Activated effector memory CD4-positive, alpha-beta T cell treated with anti-CD3 and anti-CD28 coated beads, Interleukin-2, amount 50 U/mL, for 16 hours (primary cell): ENCODE data around the gene TGFB2.

Experiments used
- DNase-seq: peaks from one replicate; pipeline ENCODE4 v3.0.0-alpha.2; 2020

The TGFB2 gene

DNA sequence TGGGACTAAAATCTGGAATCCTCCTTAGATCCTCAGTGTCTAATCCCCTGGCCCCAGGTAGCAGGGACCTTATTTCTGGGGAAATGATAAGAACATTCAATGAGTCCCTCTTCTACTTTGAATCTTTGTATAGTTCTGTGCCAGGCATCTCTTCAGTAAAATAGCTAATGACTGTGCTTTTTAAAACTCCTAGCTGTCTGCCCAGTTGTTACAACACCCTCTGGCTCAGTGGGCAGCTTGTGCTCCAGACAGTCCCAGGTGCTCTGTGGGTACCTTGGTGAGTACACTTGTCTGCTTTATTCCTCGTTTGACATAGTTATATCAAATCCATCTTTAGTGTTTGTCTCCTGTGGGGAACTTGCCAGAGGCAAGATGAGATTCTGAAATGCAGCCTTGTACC lies 18.0 kb downstream of the TGFB2 start:
- DNase-seq = no peak

- DNase-seq = no peak
These were observed 19.0 kb downstream of the TGFB2 start for GRCh38 chr1:218364028-218364710.

DNA sequence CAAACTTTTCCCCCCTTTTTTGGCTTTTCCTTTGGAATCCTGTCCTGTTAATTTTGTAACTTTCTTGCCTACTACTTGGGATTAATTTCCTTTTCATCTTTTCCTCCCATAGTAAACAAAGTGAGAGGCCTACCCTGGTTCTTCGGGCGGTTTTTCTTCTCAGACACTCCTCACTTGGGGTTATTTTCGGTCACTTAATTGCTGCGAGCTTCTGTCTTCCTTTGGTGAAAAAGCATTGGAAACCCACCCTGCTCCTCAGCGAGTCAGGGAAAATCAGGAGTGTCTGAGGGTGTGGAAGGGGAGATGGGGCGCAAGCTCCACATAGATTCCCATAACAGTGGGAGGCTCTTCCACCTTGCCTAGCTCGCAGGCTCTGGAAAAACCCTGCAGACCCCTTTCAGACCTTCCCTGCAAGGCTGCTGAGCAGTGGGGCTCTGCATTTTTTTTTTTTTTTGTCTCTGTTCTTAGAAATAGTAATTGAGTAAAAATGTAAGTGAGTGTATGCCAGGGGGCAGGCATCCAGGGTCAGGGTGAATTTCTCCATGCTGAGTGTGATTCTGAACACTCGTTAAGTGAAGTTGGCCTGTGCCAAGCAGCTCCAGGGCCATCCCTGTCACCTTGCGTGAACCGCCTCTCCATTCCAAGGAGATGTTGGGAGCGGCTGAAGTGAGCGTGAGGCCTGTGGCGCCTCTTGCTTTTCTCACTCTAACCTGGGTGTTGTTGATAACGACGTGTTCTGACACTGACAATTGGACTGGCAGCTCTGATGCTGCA lies 20.3 kb downstream of the TGFB2 start:
- no peak for DNase-seq

- no peak for DNase-seq
These were observed 21.4 kb downstream of the TGFB2 start for GRCh38 chr1:218366322-218367052.

GRCh38 chr1:218367118-218367517 lies 22.0 kb downstream of the TGFB2 start:
- no peak for DNase-seq

DNA sequence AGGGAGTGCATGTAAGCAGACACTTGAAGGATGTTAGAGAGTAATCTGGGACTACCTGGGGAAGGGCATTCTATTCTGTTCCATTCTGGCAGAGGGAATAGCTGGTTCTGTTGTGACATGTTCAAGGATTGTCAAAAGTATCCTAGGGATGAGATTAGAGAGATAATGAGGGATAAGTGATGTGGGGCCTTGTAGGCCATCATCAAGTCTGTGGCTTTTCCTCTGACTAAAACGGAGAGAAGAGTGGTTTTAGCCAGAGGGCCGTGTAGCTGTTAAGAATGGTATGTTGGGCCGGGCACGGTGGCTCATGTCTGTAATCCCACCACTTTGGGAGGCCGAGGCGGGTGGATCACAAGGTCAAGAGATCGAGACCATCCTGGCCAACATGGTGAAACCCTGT lies 23.6 kb downstream of the TGFB2 start:
- no peak for DNase-seq

GRCh38 chr1:218369688-218370511 lies 24.8 kb downstream of the TGFB2 start:
- DNase-seq = no peak

DNA sequence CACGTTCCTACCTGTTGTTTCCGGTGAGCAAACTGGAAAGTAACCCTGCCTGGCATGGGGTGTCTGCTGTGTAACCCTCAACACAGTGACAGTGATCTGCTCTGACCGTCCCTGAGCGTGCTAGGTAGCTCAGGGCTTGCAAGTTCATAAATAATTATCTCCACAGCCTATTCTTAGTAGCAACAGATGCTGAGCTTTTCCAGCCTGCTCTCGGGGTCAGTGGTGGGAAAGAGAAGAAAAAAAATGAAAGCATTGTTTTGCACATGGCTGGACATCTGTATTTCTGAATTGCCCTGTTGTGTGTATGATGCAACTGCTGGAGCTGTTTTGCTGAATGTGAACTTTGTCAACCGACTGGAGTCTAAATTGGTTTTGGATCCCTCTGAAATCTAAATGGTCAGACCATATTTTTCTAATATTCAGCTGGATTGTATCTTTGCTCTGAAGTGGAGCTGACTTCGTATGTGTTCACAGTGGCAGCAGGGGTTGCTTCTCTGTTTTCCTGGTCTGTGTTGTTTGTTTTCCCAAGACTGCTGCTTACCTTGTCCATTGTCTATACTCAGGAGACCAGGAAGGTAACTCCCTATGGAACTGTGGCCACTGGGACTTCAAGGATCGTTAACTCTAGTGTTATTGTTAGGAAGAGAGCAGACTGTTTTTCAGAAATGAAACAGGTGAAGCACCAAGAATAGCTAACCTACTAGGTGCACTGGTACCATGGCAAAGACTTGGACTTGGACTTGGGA lies 27.0 kb downstream of the TGFB2 start:
- no peak for DNase-seq

- DNase-seq = no peak
These were observed 29.5 kb downstream of the TGFB2 start for GRCh38 chr1:218374401-218375353.

- no peak for DNase-seq
These were observed 31.6 kb downstream of the TGFB2 start for GRCh38 chr1:218376722-218377121.

- peak; percentile 84 for DNase-seq
These were observed 32.1 kb downstream of the TGFB2 start for GRCh38 chr1:218377143-218377660.

DNA sequence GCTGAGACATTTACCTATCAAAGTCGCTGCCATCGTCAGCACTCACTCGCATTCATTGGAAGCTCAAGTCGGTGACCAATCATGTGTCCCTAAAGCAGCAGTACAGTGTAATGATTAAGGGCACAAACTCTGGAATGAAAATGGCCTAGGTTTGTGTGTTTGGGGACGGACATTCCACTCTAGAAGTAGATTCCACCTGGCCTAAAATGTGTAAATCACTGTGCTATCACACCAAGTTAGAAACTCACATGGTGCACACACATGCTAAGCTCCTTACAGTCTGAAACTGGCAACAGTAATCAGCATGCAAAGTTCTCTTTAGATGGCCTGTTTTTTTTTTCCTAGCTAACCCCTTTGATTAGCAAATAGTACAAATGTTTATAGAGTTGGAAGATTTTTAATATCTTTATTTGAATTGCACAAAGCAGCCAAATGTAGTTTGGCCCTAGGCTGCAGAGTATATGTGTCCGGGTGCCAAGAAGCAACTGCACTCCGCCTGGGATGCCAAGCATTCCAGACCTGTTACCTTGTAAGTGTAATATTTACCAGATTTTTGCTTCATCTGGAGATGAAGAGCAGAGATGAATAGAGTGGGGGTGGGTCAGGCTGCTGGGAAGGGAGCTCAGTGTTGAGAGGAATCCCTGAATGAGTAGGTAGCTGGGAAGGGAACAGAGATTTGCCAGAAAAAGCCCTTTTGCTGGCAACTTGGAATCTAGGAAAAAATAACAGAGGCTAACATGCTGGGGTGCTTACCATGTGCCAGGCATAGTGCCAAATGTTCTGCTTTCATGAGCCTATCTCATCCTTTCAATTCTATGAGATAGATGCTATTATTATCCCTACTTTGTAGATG lies 35.2 kb downstream of the TGFB2 start:
- DNase-seq = no peak

- DNase-seq = no peak
These were observed 37.1 kb downstream of the TGFB2 start for GRCh38 chr1:218382261-218382660.

GRCh38 chr1:218383051-218383450 lies 37.9 kb downstream of the TGFB2 start:
- DNase-seq = no peak

DNA sequence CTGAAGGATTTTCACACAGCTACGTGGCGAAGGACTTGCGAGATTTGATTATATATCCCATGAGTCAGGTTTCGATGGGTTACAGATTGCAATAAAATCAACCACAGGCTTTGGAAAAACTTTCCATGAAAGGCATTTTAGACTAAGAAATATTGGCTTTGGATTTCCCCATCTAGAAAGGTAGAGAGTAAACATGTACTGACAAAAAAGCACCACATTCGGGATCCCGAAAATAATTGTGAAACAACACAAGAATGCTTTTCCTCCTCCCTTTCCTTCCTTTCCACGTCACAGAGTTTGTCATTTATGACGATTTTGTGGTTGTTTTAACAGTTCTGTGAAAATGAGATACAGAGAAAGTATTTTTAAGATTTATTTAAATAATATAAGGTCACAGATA lies 38.5 kb downstream of the TGFB2 start:
- DNase-seq = no peak

DNA sequence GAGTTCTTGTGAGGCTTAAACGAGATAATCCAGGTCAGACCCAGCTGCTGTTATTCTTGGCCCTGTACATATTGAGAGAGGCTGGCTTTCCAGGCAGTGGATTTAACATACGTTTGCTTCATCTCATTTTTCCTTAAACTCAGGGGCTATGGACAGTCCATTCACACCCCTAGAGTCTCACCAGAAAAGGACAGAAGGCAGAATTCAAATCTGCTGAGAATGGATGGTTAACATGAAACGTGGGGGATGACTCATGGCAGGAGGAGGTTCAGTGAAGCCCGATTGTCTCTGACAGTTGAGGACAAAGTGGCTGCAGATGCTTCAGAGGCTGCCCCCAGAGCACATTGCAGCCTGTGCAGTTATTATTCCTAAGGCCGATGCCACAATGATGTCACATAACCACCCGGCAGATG lies 39.5 kb downstream of the TGFB2 start:
- DNase-seq = no peak

GRCh38 chr1:218388591-218388990 lies 43.5 kb downstream of the TGFB2 start:
- DNase-seq = no peak

- no peak for DNase-seq
These were observed 45.5 kb downstream of the TGFB2 start for GRCh38 chr1:218390618-218391017.

DNA sequence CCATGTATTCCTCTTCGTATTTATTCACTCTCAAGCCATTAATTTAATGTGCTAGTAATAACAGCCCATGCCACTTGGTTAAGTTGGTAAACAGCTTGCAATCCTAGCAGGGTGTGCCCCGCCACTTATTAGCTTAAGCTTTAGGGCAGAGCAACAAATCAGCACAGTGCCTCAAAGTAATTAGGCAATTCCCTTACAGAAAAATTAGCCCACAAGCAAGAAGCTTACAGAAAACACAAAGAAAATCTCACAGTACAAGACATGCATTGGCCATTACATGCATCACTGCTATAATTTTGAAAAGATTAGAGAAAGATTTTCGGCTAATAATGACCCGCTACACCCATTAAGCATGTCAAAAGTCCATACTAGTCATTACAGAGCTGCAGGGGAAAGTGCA lies 47.6 kb downstream of the TGFB2 start:
- DNase-seq = no peak

GRCh38 chr1:218394416-218394815 lies 49.3 kb downstream of the TGFB2 start:
- DNase-seq = no peak
